GM12873 (cell line): ENCODE data around the gene NARS2.

Source experiments
- TF ChIP-seq, protein P1 (sequence below): IDR thresholded peaks from 2 replicates; pipeline ENCODE4 v1.5.1; 2012; ENCODE audit warnings: low read depth, mild to moderate bottlenecking, moderate library complexity, low read length, control low read depth; ENCODE audit not compliant: insufficient read depth; ENCODE audit errors: missing control alignments

The NARS2 gene

DNA sequence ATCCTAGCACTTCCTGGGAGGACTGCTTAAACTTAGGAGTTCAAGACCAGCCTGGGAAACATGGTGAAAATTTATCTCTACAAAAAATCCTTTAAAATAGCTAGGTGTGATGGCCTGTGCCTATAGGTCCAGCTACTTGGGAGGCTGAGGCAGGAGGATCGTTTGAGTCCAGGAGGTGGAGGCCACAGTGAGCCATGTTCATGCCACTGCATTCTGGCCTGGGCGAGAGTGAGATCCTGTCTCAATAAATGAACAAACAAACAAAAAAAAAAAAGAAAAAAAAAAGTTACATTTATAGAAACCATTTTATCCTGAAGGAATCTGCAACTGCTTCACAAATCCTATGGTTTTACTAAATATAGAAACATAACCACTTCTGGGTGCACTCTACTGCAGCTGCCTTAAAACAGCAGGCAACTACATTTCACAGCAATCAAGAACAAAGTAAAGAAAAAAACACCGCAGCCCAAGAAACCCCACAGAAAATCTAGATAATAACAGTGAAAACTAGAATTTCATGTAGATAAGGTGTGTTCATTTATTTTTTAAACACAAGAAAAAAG, 81.2 kb downstream of the NARS2 start:
- TF ChIP-seq, protein P1, sequence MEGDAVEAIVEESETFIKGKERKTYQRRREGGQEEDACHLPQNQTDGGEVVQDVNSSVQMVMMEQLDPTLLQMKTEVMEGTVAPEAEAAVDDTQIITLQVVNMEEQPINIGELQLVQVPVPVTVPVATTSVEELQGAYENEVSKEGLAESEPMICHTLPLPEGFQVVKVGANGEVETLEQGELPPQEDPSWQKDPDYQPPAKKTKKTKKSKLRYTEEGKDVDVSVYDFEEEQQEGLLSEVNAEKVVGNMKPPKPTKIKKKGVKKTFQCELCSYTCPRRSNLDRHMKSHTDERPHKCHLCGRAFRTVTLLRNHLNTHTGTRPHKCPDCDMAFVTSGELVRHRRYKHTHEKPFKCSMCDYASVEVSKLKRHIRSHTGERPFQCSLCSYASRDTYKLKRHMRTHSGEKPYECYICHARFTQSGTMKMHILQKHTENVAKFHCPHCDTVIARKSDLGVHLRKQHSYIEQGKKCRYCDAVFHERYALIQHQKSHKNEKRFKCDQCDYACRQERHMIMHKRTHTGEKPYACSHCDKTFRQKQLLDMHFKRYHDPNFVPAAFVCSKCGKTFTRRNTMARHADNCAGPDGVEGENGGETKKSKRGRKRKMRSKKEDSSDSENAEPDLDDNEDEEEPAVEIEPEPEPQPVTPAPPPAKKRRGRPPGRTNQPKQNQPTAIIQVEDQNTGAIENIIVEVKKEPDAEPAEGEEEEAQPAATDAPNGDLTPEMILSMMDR, result no peak

DNA sequence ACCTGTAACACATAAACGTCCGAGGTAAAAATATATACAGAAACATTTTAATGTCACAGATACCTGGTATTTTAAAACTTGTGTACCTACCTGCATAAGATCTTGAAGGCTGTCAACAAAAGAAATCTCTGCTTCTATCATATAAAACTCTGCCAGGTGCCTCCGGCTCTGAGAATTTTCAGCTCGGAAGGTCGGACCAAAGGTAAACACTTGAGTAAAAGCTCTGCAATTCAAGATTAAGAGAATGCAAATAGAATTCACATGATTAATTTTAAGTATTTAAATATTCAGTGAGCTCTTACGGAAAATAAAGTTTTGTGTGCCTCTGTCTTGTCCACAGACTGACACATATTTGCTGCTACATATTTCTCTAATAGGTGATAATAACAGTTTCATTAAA, 81.7 kb downstream of the NARS2 start:
- TF ChIP-seq, protein P1, result no peak

DNA sequence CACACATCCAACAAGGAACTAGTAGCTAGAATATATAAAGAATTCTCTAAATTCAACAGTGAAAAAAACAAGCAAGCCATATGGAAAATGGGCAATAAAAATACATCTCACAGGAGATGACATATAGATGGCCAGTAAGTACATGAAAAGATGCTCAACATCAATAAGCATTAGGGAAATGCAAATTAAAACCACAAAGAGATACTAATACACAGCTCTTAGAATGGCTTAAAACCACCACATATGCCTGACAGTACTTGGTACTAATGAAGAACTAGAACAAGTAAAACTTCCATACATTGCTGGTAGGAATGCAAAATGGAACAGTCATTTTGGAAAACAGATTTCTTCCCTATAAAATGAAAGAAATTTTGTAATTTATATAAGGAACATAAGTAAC, 85.5 kb downstream of the NARS2 start:
- TF ChIP-seq, protein P1, result no peak

DNA sequence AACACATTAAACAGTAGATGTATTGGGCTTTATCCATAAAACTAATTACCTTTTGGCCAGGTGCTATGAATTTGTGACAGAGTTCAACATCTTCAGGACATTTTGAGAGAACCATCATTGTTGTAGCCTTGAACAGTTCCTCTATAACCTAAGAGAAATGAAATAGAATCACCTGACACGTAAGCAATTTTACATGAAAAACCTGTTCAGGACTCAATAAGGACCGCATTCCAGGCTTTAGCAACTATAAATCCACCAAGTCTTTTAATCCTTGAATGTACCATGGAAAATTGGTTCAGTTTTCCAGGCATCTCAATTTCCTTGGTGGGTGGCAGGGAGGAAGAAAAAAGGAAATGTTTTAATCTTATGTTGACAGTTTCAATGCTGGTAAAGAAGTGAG, 96.1 kb downstream of the NARS2 start:
- TF ChIP-seq, protein P1, result no peak

DNA sequence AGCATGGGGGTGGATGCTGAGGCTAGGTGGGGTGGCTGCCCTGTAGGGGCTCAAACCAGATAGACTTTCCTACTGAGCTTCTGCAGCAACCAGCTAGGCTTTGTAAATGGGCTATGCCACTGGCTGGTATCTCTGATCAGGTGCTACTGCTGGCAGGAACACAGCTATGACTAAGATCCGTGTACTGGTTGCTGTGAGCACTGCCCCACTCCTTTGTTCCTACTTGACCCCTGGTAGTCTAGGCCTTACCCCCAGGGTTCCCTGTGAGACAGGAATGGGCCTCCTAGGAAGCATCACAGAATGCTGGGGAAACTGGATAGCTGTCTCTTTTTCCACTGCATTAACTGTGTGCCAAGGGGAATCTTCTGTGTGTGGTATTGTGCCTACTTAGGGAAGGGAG, 98.6 kb downstream of the NARS2 start:
- TF ChIP-seq, protein P1, result no peak

DNA sequence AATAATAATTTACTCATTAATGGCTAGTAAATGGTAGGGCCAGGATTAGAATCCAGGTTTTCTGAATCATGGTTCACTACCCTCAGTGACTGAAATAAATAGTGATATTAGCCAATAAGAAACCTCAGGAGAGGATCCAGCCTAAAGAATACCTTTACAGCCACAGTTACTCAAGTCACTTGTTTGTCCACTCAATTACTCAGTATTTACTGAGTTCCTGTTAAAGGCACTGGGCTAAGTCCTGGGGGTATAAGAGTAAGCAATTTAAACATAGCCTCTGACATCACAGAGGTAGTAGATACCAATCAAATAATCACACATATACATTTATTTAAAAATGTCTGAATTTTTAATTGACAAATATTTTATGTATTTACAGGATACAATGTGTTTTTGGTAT, 100.2 kb downstream of the NARS2 start:
- TF ChIP-seq, protein P1, result no peak

DNA sequence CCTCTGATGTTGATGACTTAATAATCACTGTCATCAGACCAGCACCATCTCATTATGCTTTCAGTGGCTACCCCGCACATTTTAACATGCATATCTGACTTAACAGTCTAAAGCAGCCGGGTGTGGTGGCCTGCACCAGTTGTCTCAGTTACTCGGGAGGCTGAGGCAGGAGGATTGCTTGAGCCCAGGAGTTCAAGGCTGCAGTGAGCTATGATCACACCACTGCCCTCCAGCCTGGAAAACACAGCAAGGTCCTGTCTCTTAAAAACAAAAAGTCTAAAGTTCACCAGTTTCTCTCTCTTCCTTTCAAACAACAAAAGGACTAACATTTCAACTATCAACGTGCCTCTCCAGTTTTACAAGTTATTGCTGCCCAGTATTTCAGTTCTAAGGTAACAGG, 101.8 kb downstream of the NARS2 start:
- TF ChIP-seq, protein P1, result no peak
